ENCODE measurements around the gene PEMT. TPM values are rescaled to one million over a fixed set of nuclear protein-coding genes. Genes with fewer than 3 reads are reported as not detected.

PEMT gene
- total and polyA plus RNA-seq, 12 donors, result 19.7 to 141 (median 65.3) TPM

- Histone ChIP-seq H3K9me3 (replicated peaks in 1 of 3) (no peaks in the 10 kb centered on the region), H3K4me1 (replicated peaks in 1 of 2) (no peaks in the 10 kb centered on the region), H3K4me3 (no peak overlapping the region), H3K36me3 (replicated peaks in 1 of 2) (no peaks in the 10 kb centered on the region), H3K27ac (peak overlapping the region in 2 of 5 donors; percentile 10 to 41), H3K27me3 (no peaks in the 10 kb centered on the region)
- 83 to 90% (median 86%) methylated on average over 14 to 21 of the region's 21 CpGs for WGBS, 4 donors
- DNase-seq, result no peak
- no peak for TF ChIP-seq POLR2A (IDR thresholded peaks at IDR 0.05)
- TF ChIP-seq CTCF (IDR thresholded peaks at IDR 0.05), result no peak
- intact Hi-C loops (cut with DNase I), result no loop called here
Measured at GRCh38 chr17:17514993-17515933, 76.2 kb downstream of the PEMT start.

GRCh38 chr17:17514361-17514992 lies 77.0 kb downstream of the PEMT start:
- intact Hi-C loops (cut with DNase I), result no loop called here
- Histone ChIP-seq H3K4me1 (replicated peaks in 1 of 2) (no peaks in the 10 kb centered on the region), H3K4me3 (no peak overlapping the region), H3K27me3 (no peaks in the 10 kb centered on the region), H3K27ac (peak overlapping the region in 1 of 5 donors; percentile 41), H3K9me3 (replicated peaks in 1 of 3) (no peaks in the 10 kb centered on the region), H3K36me3 (replicated peaks in 1 of 2) (no peaks in the 10 kb centered on the region)
- DNase-seq, result no peak
- WGBS, 4 donors, result 82 to 92% (median 84%) methylated on average over 10 to 16 of the region's 16 CpGs
- TF ChIP-seq POLR2A (IDR thresholded peaks at IDR 0.05) (no peak), CTCF (IDR thresholded peaks at IDR 0.05) (no peak)

- no peak for TF ChIP-seq CTCF (IDR thresholded peaks at IDR 0.05)
- TF ChIP-seq POLR2A (IDR thresholded peaks at IDR 0.05), result no peak
- no peak overlapping the region for H3K4me3 ChIP-seq
- DNase-seq, result no peak
- no peaks in the 10 kb centered on the region for H3K27me3 ChIP-seq
- H3K36me3 ChIP-seq (replicated peaks in 1 of 2), result no peaks in the 10 kb centered on the region
- no peaks in the 10 kb centered on the region for H3K9me3 ChIP-seq (replicated peaks in 1 of 3)
- no peak overlapping the region for H3K27ac ChIP-seq
- WGBS, 4 donors, result 94 to 98% (median 96%) methylated on average over 7 of the region's 7 CpGs
- intact Hi-C loops (cut with DNase I), result no loop called here
- no peaks in the 10 kb centered on the region for H3K4me1 ChIP-seq (replicated peaks in 1 of 2)
Measured at GRCh38 chr17:17513626-17514025, 77.9 kb downstream of the PEMT start.

- no peaks in the 10 kb centered on the region for H3K27me3 ChIP-seq
- no peak overlapping the region for H3K27ac ChIP-seq
- no peak overlapping the region for H3K4me3 ChIP-seq
- no peak for DNase-seq
- H3K4me1 ChIP-seq (replicated peaks in 1 of 2), result no peaks in the 10 kb centered on the region
- no peaks in the 10 kb centered on the region for H3K9me3 ChIP-seq (replicated peaks in 1 of 3)
- WGBS, 4 donors, result 91 to 99% (median 93%) methylated on average over 4 to 5 of the region's 5 CpGs
- TF ChIP-seq CTCF (IDR thresholded peaks at IDR 0.05), result no peak
- TF ChIP-seq POLR2A (IDR thresholded peaks at IDR 0.05), result no peak
- no peaks in the 10 kb centered on the region for H3K36me3 ChIP-seq (replicated peaks in 1 of 2)
- intact Hi-C loops (cut with DNase I), result no loop called here
Measured at GRCh38 chr17:17512866-17513265, 78.6 kb downstream of the PEMT start.

All from adrenal gland (tissue), 12 donors.